HL-60 (cell line): ENCODE data around the gene PTPRD.

Source experiments
- GABPA ChIP-seq: IDR thresholded peaks from 2 replicates; pipeline ENCODE4 v1.6.1; 2012; ENCODE audit warnings: low read depth
- POLR2AphosphoS5 ChIP-seq: IDR thresholded peaks from 2 replicates; pipeline ENCODE4 v1.6.1; 2012; ENCODE audit warnings: low read depth
- SPI1 ChIP-seq: IDR thresholded peaks from 2 replicates; pipeline ENCODE4 v1.6.1; 2012; ENCODE audit warnings: low read depth, mild to moderate bottlenecking, borderline replicate concordance
- TF ChIP-seq, protein P1 (sequence below): IDR thresholded peaks from one replicate; pipeline ENCODE4 v1.5.1; 2011; ENCODE audit warnings: low read length, control low read depth, inconsistent platforms; ENCODE audit not compliant: insufficient read depth
- TF ChIP-seq, protein P2 (sequence below): IDR thresholded peaks from 2 replicates; pipeline ENCODE4 v1.6.1; 2012; ENCODE audit warnings: low read depth; ENCODE audit not compliant: insufficient replicate concordance

DNA sequence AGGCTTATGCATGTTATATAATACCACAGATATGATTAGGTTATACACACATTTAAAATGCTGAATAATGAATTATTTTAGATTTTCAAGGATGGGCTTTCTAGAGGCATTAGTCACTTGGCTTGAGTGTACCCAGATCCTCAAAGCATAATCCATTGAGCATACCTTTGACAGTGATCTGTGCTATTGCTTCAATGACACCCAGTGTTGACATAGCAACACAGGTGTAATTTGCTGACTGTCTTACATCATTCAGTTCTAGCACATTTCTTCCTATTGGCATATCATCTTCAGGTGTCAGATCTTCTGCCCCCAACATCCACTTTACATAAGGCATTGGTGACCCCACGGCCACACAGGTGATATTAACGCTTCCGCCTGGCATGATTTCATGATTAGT lies 2091.7 kb downstream of the PTPRD start:
- TF ChIP-seq GABPA = no peak
- TF ChIP-seq, protein P1, sequence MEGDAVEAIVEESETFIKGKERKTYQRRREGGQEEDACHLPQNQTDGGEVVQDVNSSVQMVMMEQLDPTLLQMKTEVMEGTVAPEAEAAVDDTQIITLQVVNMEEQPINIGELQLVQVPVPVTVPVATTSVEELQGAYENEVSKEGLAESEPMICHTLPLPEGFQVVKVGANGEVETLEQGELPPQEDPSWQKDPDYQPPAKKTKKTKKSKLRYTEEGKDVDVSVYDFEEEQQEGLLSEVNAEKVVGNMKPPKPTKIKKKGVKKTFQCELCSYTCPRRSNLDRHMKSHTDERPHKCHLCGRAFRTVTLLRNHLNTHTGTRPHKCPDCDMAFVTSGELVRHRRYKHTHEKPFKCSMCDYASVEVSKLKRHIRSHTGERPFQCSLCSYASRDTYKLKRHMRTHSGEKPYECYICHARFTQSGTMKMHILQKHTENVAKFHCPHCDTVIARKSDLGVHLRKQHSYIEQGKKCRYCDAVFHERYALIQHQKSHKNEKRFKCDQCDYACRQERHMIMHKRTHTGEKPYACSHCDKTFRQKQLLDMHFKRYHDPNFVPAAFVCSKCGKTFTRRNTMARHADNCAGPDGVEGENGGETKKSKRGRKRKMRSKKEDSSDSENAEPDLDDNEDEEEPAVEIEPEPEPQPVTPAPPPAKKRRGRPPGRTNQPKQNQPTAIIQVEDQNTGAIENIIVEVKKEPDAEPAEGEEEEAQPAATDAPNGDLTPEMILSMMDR = no peak
- no peak for TF ChIP-seq POLR2AphosphoS5
- TF ChIP-seq, protein P2, sequence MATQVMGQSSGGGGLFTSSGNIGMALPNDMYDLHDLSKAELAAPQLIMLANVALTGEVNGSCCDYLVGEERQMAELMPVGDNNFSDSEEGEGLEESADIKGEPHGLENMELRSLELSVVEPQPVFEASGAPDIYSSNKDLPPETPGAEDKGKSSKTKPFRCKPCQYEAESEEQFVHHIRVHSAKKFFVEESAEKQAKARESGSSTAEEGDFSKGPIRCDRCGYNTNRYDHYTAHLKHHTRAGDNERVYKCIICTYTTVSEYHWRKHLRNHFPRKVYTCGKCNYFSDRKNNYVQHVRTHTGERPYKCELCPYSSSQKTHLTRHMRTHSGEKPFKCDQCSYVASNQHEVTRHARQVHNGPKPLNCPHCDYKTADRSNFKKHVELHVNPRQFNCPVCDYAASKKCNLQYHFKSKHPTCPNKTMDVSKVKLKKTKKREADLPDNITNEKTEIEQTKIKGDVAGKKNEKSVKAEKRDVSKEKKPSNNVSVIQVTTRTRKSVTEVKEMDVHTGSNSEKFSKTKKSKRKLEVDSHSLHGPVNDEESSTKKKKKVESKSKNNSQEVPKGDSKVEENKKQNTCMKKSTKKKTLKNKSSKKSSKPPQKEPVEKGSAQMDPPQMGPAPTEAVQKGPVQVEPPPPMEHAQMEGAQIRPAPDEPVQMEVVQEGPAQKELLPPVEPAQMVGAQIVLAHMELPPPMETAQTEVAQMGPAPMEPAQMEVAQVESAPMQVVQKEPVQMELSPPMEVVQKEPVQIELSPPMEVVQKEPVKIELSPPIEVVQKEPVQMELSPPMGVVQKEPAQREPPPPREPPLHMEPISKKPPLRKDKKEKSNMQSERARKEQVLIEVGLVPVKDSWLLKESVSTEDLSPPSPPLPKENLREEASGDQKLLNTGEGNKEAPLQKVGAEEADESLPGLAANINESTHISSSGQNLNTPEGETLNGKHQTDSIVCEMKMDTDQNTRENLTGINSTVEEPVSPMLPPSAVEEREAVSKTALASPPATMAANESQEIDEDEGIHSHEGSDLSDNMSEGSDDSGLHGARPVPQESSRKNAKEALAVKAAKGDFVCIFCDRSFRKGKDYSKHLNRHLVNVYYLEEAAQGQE = no peak
- no peak for TF ChIP-seq SPI1
